DMS153 (cell line): ENCODE data around the gene DOCK9.
"Not testable (repeated sequence)": the region's sequence is repeated elsewhere in the genome, so short reads cannot be mapped to it uniquely, and the experiment has no call there.

ENCODE experiments used
- DNase-seq: peaks from one replicate; lab custom pipeline; 2025; lab: John Stamatoyannopoulos, UW

The DOCK9 gene

GRCh38 chr13:98823442-98823841, 154.4 kb downstream of the DOCK9 start:
- no peak for DNase-seq

GRCh38 chr13:98822225-98822606, 155.6 kb downstream of the DOCK9 start:
- no peak for DNase-seq

- DNase-seq = no peak
Measured at GRCh38 chr13:98821372-98822224, 156.3 kb downstream of the DOCK9 start.

- no peak for DNase-seq
Measured at GRCh38 chr13:98820744-98821371, 157.0 kb downstream of the DOCK9 start.

- DNase-seq = no peak
Measured at GRCh38 chr13:98820300-98820699, 157.6 kb downstream of the DOCK9 start.

- no peak for DNase-seq
Measured at GRCh38 chr13:98819382-98820010, 158.4 kb downstream of the DOCK9 start.

GRCh38 chr13:98816406-98816805, 161.5 kb downstream of the DOCK9 start:
- no peak for DNase-seq

- DNase-seq = no peak
Measured at GRCh38 chr13:98813993-98814392, 163.9 kb downstream of the DOCK9 start.

GRCh38 chr13:98812186-98812790, 165.6 kb downstream of the DOCK9 start:
- not testable (repeated sequence) for DNase-seq

- DNase-seq = no peak
Measured at GRCh38 chr13:98810746-98811145, 167.1 kb downstream of the DOCK9 start.

GRCh38 chr13:98809345-98809777, 168.5 kb downstream of the DOCK9 start:
- DNase-seq = no peak

GRCh38 chr13:98807774-98808173, 170.1 kb downstream of the DOCK9 start:
- DNase-seq = no peak

- no peak for DNase-seq
Measured at GRCh38 chr13:98804336-98804855, 173.5 kb downstream of the DOCK9 start.

GRCh38 chr13:98803921-98804320, 173.9 kb downstream of the DOCK9 start:
- no peak for DNase-seq

- no peak for DNase-seq
Measured at GRCh38 chr13:98803111-98803561, 174.7 kb downstream of the DOCK9 start.

- DNase-seq = no peak
Measured at GRCh38 chr13:98802559-98802958, 175.3 kb downstream of the DOCK9 start.

- DNase-seq = no peak
Measured at GRCh38 chr13:98801626-98802418, 176.0 kb downstream of the DOCK9 start.

GRCh38 chr13:98800078-98800477, 177.8 kb downstream of the DOCK9 start:
- DNase-seq = no peak

GRCh38 chr13:98798849-98799645, 178.8 kb downstream of the DOCK9 start:
- DNase-seq = no peak

- no peak for DNase-seq
Measured at GRCh38 chr13:98797456-98797855, 180.4 kb downstream of the DOCK9 start.

- no peak for DNase-seq
Measured at GRCh38 chr13:98796798-98797197, 181.1 kb downstream of the DOCK9 start.
